ENCODE measurements around the gene TPSD1.
"Not testable (repeated sequence)": the region's sequence is repeated elsewhere in the genome, so short reads cannot be mapped to it uniquely, and the experiment has no call there.

Gene TPSD1

GRCh38 chr16:1282324-1282973, 26.6 kb downstream of the TPSD1 start:
- no peak for DNase-seq

DNA sequence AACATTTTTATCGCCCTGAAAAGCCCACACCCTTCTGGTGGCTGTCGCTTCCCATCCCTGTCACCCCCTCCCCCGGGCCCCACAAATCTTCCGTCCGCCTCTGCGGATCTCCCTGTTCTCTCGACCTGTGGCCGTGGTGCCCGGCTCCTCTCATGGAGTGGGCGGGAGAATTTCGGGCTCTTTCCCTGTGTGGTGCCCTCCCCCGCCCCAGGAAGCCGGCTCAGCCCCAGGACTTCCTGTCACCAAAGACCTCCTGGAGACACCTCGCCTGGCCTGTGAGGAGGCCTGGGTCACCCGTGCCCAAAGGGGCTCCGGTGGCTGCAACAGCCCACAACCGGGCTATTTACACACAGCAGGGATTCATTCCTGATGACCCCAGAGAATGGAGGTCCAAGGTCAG, 27.4 kb downstream of the TPSD1 start:
- no peak for DNase-seq

DNA sequence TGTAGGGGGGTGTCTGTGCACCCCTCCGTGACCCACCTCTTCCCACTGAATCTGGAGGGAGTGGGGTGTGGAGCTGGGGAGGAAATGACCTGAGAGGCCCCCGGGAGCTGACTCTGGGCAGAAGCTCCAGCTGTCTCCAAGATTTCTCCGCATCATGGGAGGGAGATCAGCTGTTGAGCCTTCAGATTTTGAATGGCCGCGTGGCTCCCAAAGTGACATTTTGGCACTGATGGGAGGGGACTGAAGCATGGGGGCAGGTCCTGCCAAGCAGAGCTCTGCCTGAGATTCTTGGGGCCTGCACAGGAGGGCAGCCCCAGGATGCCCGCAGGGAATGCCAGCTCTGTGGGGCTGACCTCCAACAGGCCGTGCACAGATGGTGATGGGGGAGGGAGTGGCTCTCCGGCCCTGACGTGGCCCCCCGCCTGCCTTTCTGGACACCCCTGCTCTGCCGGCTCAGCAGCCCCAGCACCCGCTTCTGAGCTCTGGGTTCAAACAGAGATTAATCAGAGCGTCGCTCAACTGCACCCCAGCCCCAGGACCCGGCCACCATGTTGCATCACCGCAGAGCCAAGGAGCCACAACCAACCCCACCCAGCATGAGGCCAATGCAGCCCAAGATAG, 28.2 kb downstream of the TPSD1 start:
- no peak for DNase-seq

- no peak for DNase-seq
Measured at GRCh38 chr16:1285669-1286512, 30.0 kb downstream of the TPSD1 start.

- no peak for DNase-seq
Measured at GRCh38 chr16:1286513-1287094, 30.7 kb downstream of the TPSD1 start.

- DNase-seq = no peak
Measured at GRCh38 chr16:1287982-1288670, 32.3 kb downstream of the TPSD1 start.

- no peak for DNase-seq
Measured at GRCh38 chr16:1288813-1289476, 33.1 kb downstream of the TPSD1 start.

GRCh38 chr16:1289477-1289866, 33.6 kb downstream of the TPSD1 start:
- no peak for DNase-seq

- no peak for DNase-seq
Measured at GRCh38 chr16:1290063-1290501, 34.2 kb downstream of the TPSD1 start.

GRCh38 chr16:1290860-1291575, 35.1 kb downstream of the TPSD1 start:
- DNase-seq = no peak

DNA sequence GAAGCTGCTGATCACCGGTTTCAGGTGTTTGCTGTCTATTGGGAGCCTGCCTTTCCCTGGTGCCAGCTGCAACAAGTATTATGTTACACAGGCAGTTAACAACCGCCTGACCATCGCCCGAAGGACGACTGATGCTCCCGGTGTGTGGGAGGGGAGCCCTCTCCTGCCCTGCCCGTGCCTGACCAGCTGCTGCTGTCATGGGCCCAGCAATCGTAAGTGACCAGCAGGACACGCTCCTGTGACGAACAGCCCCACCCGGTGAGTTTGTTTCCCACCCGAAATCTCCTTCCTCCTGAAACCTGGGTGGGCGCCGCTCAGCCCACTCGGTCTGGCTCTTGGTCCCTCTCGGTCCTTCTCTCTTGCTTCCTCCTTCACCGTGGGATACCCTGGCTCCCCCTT, 35.7 kb downstream of the TPSD1 start:
- no peak for DNase-seq

GRCh38 chr16:1292208-1292607, 36.3 kb downstream of the TPSD1 start:
- DNase-seq = not testable (repeated sequence)

DNA sequence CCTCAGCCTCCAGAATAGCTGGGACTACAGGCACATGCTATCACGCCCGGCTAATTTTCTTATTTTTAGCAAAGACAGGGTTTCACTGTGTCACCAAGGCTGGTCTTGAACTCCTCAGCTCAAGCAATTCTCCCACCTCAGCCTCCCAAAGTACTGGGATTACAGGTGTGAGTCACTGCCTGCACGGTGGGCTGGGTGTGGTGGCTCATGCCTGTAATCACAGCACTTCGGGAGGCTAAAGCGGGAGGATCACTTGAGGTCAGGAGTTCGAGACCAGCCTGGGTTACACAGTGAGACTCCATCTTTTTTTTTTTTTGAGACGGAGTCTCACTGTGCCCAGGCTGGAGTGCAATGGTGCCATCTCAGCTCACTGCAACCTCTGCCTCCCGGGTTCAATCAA, 36.9 kb downstream of the TPSD1 start:
- DNase-seq = not testable (repeated sequence)

GRCh38 chr16:1293921-1294656, 38.2 kb downstream of the TPSD1 start:
- no peak for DNase-seq

DNA sequence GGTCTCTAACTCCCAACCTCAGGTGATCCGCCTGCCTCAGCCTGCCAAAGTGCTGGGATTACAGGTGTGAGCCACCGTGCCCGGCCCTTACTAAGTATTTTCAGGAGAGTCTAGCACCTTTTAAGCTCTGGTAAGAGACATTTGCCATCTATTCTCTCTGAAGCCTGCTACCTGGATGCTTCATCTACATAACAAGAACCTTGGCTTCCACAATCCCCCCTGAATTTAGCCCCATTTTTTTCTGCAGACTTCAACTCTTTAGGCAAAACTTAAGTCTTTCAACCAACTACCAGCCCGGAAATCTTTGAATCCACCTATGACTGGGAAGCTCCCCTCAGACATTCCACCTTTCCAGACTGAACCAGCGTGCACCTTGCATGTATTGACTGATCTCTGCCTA, 39.6 kb downstream of the TPSD1 start:
- DNase-seq = no peak

- not testable (repeated sequence) for DNase-seq
Measured at GRCh38 chr16:1296688-1297017, 40.8 kb downstream of the TPSD1 start.

- DNase-seq = no peak
Measured at GRCh38 chr16:1297018-1297696, 41.3 kb downstream of the TPSD1 start.

GRCh38 chr16:1298406-1298805, 42.5 kb downstream of the TPSD1 start:
- DNase-seq = no peak

- no peak for DNase-seq
Measured at GRCh38 chr16:1299012-1299867, 43.4 kb downstream of the TPSD1 start.

GRCh38 chr16:1299868-1300203, 44.0 kb downstream of the TPSD1 start:
- DNase-seq = no peak

Data from effector CD8-positive, alpha-beta T cell (primary cell).